SU-DHL-6 (cell line): Measurements from ENCODE around the gene PEDS1.

ENCODE experiments used
- EZH2phosphoT487 ChIP-seq: fragments of 200-600 bp; sonication (generic), shearing (Covaris generic); conservative IDR thresholded peaks from 2 replicates; pipeline ENCODE4 v1.6.1; 2018; ENCODE audit warnings: mild to moderate bottlenecking, antibody characterized with exemption, low read length, moderate library complexity, mixed read lengths
- TF ChIP-seq, protein P1 (sequence below): fragments of 200-600 bp; sonication (generic); IDR thresholded peaks from one replicate; pipeline ENCODE4 v1.5.1; 2017; ENCODE audit warnings: antibody characterized with exemption, mild to moderate bottlenecking, low read length, moderate library complexity; ENCODE audit not compliant: insufficient read depth, poor library complexity, severe bottlenecking

DNA sequence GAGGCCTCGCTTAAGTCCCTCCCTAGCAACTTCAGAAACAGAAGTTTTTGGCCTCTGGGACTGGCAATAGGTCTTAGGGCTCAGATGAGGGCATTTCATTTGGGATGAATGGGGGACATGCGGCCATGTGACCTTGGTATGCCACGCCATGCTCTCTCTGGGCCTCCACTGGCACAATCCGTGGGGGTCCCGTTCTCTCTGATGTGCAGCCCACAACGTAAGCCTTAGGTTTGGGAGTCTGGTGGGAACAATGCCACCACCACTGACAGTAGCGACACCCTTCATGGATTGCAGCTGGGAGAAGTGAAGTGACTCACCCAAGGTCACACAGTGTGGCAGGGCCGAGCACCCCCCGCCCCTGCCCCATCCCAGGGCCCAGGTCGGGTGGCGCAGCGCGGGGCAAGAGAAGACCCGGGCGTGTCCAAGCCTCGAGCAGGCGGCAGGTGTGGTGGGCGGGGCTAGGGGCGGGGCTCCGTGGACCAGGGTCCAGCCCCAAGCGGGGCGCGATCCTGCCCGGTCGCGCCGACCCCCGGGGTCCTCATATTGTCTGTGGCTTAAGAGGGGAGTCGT is 36.2 kb upstream of the PEDS1 start:
- TF ChIP-seq, protein P1, sequence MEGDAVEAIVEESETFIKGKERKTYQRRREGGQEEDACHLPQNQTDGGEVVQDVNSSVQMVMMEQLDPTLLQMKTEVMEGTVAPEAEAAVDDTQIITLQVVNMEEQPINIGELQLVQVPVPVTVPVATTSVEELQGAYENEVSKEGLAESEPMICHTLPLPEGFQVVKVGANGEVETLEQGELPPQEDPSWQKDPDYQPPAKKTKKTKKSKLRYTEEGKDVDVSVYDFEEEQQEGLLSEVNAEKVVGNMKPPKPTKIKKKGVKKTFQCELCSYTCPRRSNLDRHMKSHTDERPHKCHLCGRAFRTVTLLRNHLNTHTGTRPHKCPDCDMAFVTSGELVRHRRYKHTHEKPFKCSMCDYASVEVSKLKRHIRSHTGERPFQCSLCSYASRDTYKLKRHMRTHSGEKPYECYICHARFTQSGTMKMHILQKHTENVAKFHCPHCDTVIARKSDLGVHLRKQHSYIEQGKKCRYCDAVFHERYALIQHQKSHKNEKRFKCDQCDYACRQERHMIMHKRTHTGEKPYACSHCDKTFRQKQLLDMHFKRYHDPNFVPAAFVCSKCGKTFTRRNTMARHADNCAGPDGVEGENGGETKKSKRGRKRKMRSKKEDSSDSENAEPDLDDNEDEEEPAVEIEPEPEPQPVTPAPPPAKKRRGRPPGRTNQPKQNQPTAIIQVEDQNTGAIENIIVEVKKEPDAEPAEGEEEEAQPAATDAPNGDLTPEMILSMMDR: no peak
- no peak for TF ChIP-seq EZH2phosphoT487
